ENCODE results near the gene SLC26A11. TPM values are rescaled to one million over a fixed set of nuclear protein-coding genes. Genes with fewer than 3 reads are reported as not detected.
A peak's percentile ranks its signal among the peaks of the same experiment; 100 is the strongest.

SLC26A11 gene
- total and polyA plus RNA-seq, 2 of the 13 experiments (the other 11 are each of a cell fraction or from before 2014, with no cell fraction given): 8.7 to 13.2 TPM

GRCh38 chr17:80254396-80255251, 34.4 kb downstream of the SLC26A11 start (continued):
- no peak for TF ChIP-seq NR1H2 (CRISPR knock-in tag; IDR thresholded peaks at IDR 0.05; ENCODE audit: borderline replicate concordance, low read depth)
- no peak for TF ChIP-seq ZNF670 (CRISPR knock-in tag; IDR thresholded peaks at IDR 0.05; ENCODE audit: borderline replicate concordance)
- no peak for TF ChIP-seq ZNF512B (CRISPR knock-in tag; IDR thresholded peaks at IDR 0.05; ENCODE audit: borderline replicate concordance)
- TF ChIP-seq ZBTB38 (CRISPR knock-in tag; IDR thresholded peaks at IDR 0.05): no peak
- peak; percentile 90 for TF ChIP-seq NCOA2 (CRISPR knock-in tag; IDR thresholded peaks at IDR 0.05)
- no peak for TF ChIP-seq HNF1B (CRISPR knock-in tag; IDR thresholded peaks at IDR 0.05)
- TF ChIP-seq MAFF (IDR thresholded peaks at IDR 0.05; ENCODE audit: low read depth, low read length): peak; percentile 96
- TF ChIP-seq EP300 (IDR thresholded peaks at IDR 0.05; ENCODE audit: low read depth in 2 of 2, low read length in 2 of 2): peak in 1 of 2 experiments; percentile 79; a peak in 2 of 4 replicates
- peak; percentile 94 for TF ChIP-seq EP300 (CRISPR knock-in tag; IDR thresholded peaks at IDR 0.05; ENCODE audit: borderline replicate concordance)
- TF ChIP-seq PBX2 (CRISPR knock-in tag; IDR thresholded peaks at IDR 0.05): no peak
- no peak for TF ChIP-seq TP53 (CRISPR knock-in tag; conservative IDR thresholded peaks at IDR 0.05)
- 0 out of 2 replicates have a peak, but pooled peaks have one; percentile 36 for TF ChIP-seq ZHX2 (IDR thresholded peaks at IDR 0.05; ENCODE audit: low read depth)
- no peak for TF ChIP-seq ZHX2 (CRISPR knock-in tag; IDR thresholded peaks at IDR 0.05; ENCODE audit: borderline replicate concordance)
- no peak for TF ChIP-seq FOXO4 (CRISPR knock-in tag; conservative IDR thresholded peaks at IDR 0.05)

All from HepG2 (cell line).